Osteoblast (primary cell): Measurements from ENCODE around the gene OR7G2. TPM values are rescaled to one million over a fixed set of nuclear protein-coding genes. Genes with fewer than 3 reads are reported as not detected.

Experiments used
- DNase-seq: peaks from one replicate; pipeline ENCODE4 v3.0.0; 2011; ENCODE audit warnings: low spot score, mixed read lengths; ENCODE audit not compliant: insufficient read length; ENCODE audit errors: missing footprints
- H2AFZ ChIP-seq: 2 replicates; pipeline ENCODE4 v1.6.0; 2011; ENCODE audit warnings: mild to moderate bottlenecking, low read length
- H3K27ac ChIP-seq: 2 replicates; pipeline ENCODE4 v1.5.1; 2011; ENCODE audit warnings: mild to moderate bottlenecking, low read depth, low read length, moderate library complexity
- H3K27me3 ChIP-seq: 2 replicates; pipeline ENCODE4 v1.6.0; 2012; ENCODE audit warnings: mild to moderate bottlenecking, control low read depth, inconsistent platforms, low read length, moderate library complexity; ENCODE audit not compliant: insufficient read depth
- H3K36me3 ChIP-seq: 2 replicates; pipeline ENCODE4 v1.5.1; 2011; ENCODE audit warnings: mild to moderate bottlenecking, low read length, control low read depth, moderate library complexity; ENCODE audit not compliant: insufficient read depth
- H3K4me1 ChIP-seq: 2 replicates; pipeline ENCODE4 v1.5.1; 2011; ENCODE audit warnings: mild to moderate bottlenecking, low read length, control low read depth, moderate library complexity; ENCODE audit not compliant: insufficient read depth
- H3K4me2 ChIP-seq: 2 replicates; pipeline ENCODE4 v1.6.0; 2011; ENCODE audit warnings: mild to moderate bottlenecking, low read length; ENCODE audit not compliant: insufficient read depth
- H3K4me3 ChIP-seq: fragments of 200-600 bp; sonication (generic); 3 replicates; pipeline ENCODE4 v1.5.1; 2012; ENCODE audit warnings: mild to moderate bottlenecking, low read length, inconsistent platforms; ENCODE audit not compliant: insufficient read depth
- H3K79me2 ChIP-seq: 2 replicates; pipeline ENCODE4 v1.6.0; 2012; ENCODE audit warnings: mild to moderate bottlenecking, low read length, control low read depth, inconsistent platforms; ENCODE audit not compliant: insufficient read depth
- H3K9me3 ChIP-seq: 2 replicates; pipeline ENCODE4 v1.5.1; 2011; ENCODE audit warnings: low read depth, low read length, control low read depth
- H4K20me1 ChIP-seq: 2 replicates; pipeline ENCODE4 v1.6.0; 2012; ENCODE audit warnings: mild to moderate bottlenecking, low read length, control low read depth; ENCODE audit not compliant: insufficient read depth
- CTCF ChIP-seq: IDR thresholded peaks from 2 replicates; pipeline ENCODE4 v1.5.1; 2011; ENCODE audit warnings: mild to moderate bottlenecking, low read depth, low read length, moderate library complexity; ENCODE audit errors: extremely low read depth
- total RNA-seq: library from RNA; depleted of rRNA; stranded (reverse); fragments of >200 nt; gene quantifications from 2 replicates; pipeline ENCODE4 v1.2.3, GENCODE V29; 2012

The OR7G2 gene
- total RNA-seq, 1 donor = not detected

- Histone ChIP-seq H3K4me1 (peaks cover 6% of the 10 kb centered on the region), H3K79me2 (peaks cover 94% of the 10 kb centered on the region), H3K36me3 (peaks cover 7% of the 10 kb centered on the region), H4K20me1 (peaks cover 20% of the 10 kb centered on the region), H3K27ac (no peak overlapping the region), H3K4me2 (no peak overlapping the region), H2AFZ (no peak overlapping the region), H3K4me3 (no peak overlapping the region), H3K27me3 (no peaks in the 10 kb centered on the region), H3K9me3 (no peaks in the 10 kb centered on the region)
- no peak for DNase-seq
- TF ChIP-seq CTCF = no peak
Measured at GRCh38 chr19:9144920-9145319, 37.6 kb upstream of the OR7G2 start.

GRCh38 chr19:9140159-9140874 lies 33.0 kb upstream of the OR7G2 start, which contains the start of gene ZNF317:
ZNF317 (plus strand) TSS chr19:9140397; CDS start chr19:9156017, 15,620 bp downstream.
- peaks cover 9% of the 10 kb centered on the region for H3K4me1 ChIP-seq
- H3K27me3 ChIP-seq = no peaks in the 10 kb centered on the region
- H3K4me2 ChIP-seq = peak within 1 kb of the TSS; percentile 85
- TF ChIP-seq CTCF = no peak
- H3K79me2 ChIP-seq = peaks cover 50% of the 10 kb centered on the region
- DNase-seq = peak; percentile 89
- peak within 1 kb of the TSS; percentile 94 for H2AFZ ChIP-seq
- no peaks in the 10 kb centered on the region for H3K36me3 ChIP-seq
- H3K27ac ChIP-seq = peak within 1 kb of the TSS; percentile 87
- peak within 1 kb of the TSS; percentile 87 for H3K4me3 ChIP-seq
- peaks cover 3% of the 10 kb centered on the region for H4K20me1 ChIP-seq
- no peaks in the 10 kb centered on the region for H3K9me3 ChIP-seq

GRCh38 chr19:9139609-9140158 lies 32.4 kb upstream of the OR7G2 start:
- H3K79me2 ChIP-seq = peaks cover 44% of the 10 kb centered on the region
- peak overlapping the region; percentile 87 for H3K27ac ChIP-seq
- H4K20me1 ChIP-seq = peaks cover 3% of the 10 kb centered on the region
- H3K4me2 ChIP-seq = peak overlapping the region; percentile 85
- no peaks in the 10 kb centered on the region for H3K36me3 ChIP-seq
- H3K27me3 ChIP-seq = no peaks in the 10 kb centered on the region
- peak overlapping the region; percentile 87 for H3K4me3 ChIP-seq
- no peaks in the 10 kb centered on the region for H3K9me3 ChIP-seq
- no peak for DNase-seq
- no peak for TF ChIP-seq CTCF
- peak overlapping the region; percentile 94 for H2AFZ ChIP-seq
- H3K4me1 ChIP-seq = peaks cover 9% of the 10 kb centered on the region

DNA sequence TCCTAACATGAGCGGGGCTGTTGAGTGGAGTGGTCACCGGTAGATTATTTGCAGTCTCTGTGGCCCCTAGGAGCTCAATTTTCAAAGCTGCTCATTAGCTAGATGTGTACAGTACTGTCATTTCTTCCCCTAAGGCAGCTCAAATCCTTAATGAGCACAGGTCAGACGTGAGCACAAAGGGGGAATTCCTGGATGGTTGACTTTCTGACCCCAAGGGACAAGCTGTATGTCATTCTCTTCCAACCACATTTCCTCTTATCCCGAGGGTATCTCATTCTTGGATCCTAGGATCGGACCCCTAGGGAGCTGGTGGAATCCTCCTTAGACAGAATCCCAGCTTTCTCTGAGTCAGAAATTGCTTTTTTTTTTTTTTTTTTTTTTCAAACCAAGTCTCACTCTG lies 25.1 kb upstream of the OR7G2 start:
- Histone ChIP-seq H3K9me3 (no peaks in the 10 kb centered on the region), H4K20me1 (no peaks in the 10 kb centered on the region), H3K4me2 (no peak overlapping the region), H3K27me3 (no peaks in the 10 kb centered on the region), H3K27ac (no peak overlapping the region), H2AFZ (no peak overlapping the region), H3K4me3 (no peak overlapping the region), H3K79me2 (no peaks in the 10 kb centered on the region), H3K4me1 (no peaks in the 10 kb centered on the region), H3K36me3 (no peaks in the 10 kb centered on the region)
- no peak for DNase-seq
- TF ChIP-seq CTCF = no peak
